Frontal cortex (tissue), 1 donor: ENCODE results near the gene RANBP1. TPM values are rescaled to one million over a fixed set of nuclear protein-coding genes. Genes with fewer than 3 reads are reported as not detected.

Experiments used
- small RNA-seq: library from RNA; depleted of rRNA; stranded (forward); fragments of <200 nt; gene quantifications from one replicate; pipeline ENCODE3, GENCODE V24; 2014
- total RNA-seq: library from RNA; depleted of rRNA; stranded (reverse); fragments of >200 nt; gene quantifications from one replicate; pipeline ENCODE4 v1.2.3, GENCODE V29; 2014

The RANBP1 gene
- total RNA-seq, 1 donor from 2014 or later, result 182 TPM

Small RNAs within 50 kb of the gene (small RNA-seq; reads per million reads assigned to genes)
- gene MIR6816 (0.10 reads per million), gene RF00017 (not detected), gene RF00599 (not detected)

Other genes with a start within 250 kb of the RANBP1 start
- gene COMT, start 174.3 kb upstream of the RANBP1 start, total RNA-seq, result 26.5 TPM
- 15.5 TPM for gene TXNRD2, start 174.3 kb upstream of the RANBP1 start, total RNA-seq
- 52.6 TPM for gene ARVCF, start 99.3 kb upstream of the RANBP1 start, total RNA-seq
- 8.2 TPM for gene TANGO2, start 95.0 kb upstream of the RANBP1 start, total RNA-seq
- 42.8 TPM for gene DGCR8, start 35.9 kb upstream of the RANBP1 start, total RNA-seq
- 28.9 TPM for gene TRMT2A, start 1.1 kb downstream of the RANBP1 start, total RNA-seq
- 2.9 TPM for gene ZDHHC8, start 15.7 kb downstream of the RANBP1 start, total RNA-seq
- gene CCDC188, start 35.0 kb downstream of the RANBP1 start, total RNA-seq, result 0.82 TPM
- 10.2 TPM for gene RTN4R, start 152.2 kb downstream of the RANBP1 start, total RNA-seq
- gene DGCR6L, start 204.0 kb downstream of the RANBP1 start, total RNA-seq, result 26.5 TPM